ENCODE measurements around the gene CEP63. TPM values are rescaled to one million over a fixed set of nuclear protein-coding genes. Genes with fewer than 3 reads are reported as not detected.
"Not testable (repeated sequence)": the region's sequence is repeated elsewhere in the genome, so short reads cannot be mapped to it uniquely, and the experiment has no call there.

CEP63 gene
- total and polyA plus RNA-seq, 2 of the 8 experiments (the other 6 are each of a cell fraction or from before 2014, with no cell fraction given), result 5.3 to 18.2 TPM

- H2BK5ac ChIP-seq (ENCODE audit: low read depth, low read length); H2BK120ac ChIP-seq (replicated peaks; ENCODE audit: low read depth, low read length); H2AFZ ChIP-seq (ENCODE audit: low read length); H3K4me2 ChIP-seq (ENCODE audit: insufficient read depth in 1 of 2, low read depth in 2 of 2, low read length in 2 of 2); H3K79me2 ChIP-seq (ENCODE audit: control insufficient read depth in 1 of 2, insufficient read depth in 2 of 2, low read length in 2 of 2); H3K14ac ChIP-seq (ENCODE audit: insufficient read length); H3K23ac ChIP-seq (ENCODE audit: insufficient read length); POLR2A ChIA-PET (ENCODE audit: partially characterized antibody); H3K36me3 ChIP-seq (ENCODE audit: control insufficient read depth in 2 of 4, insufficient read depth in 4 of 4, low read length in 3 of 4); H2BK12ac ChIP-seq (ENCODE audit: low read depth, low read length); H3K4ac ChIP-seq (replicated peaks; ENCODE audit: insufficient read length, low read depth, low read length); H2BK20ac ChIP-seq (ENCODE audit: low read length); H3K4me3 ChIP-seq (ENCODE audit: extremely low read depth in 1 of 4, insufficient read depth in 2 of 4, low read depth in 3 of 4, low read length in 4 of 4); H4K8ac ChIP-seq (ENCODE audit: extremely low read depth, insufficient read depth, low read length); H4K5ac ChIP-seq (ENCODE audit: insufficient read length, low read depth, low read length); H3K27ac ChIP-seq (ENCODE audit: low read depth, low read length); H3K4me1 ChIP-seq (replicated peaks in 1 of 4; ENCODE audit: control insufficient read depth in 3 of 4, insufficient read depth in 4 of 4, low read length in 3 of 4); H4K91ac ChIP-seq (replicated peaks; ENCODE audit: insufficient read length, low read length); FAIRE-seq; H3K56ac ChIP-seq (replicated peaks; ENCODE audit: insufficient read length, low read depth, low read length); H3K9ac ChIP-seq (replicated peaks in 1 of 4; ENCODE audit: extremely low read depth in 1 of 4, low read depth in 3 of 4, low read length in 3 of 4); H3K27me3 ChIP-seq (replicated peaks in 1 of 4; ENCODE audit: control insufficient read depth in 3 of 4, extremely low read depth in 1 of 4, insufficient read depth in 3 of 4, low read length in 3 of 4); H3K79me1 ChIP-seq (ENCODE audit: low read depth, low read length); DNase-seq (ENCODE audit: low read depth in 1 of 2, low spot score in 2 of 2); H2BK15ac ChIP-seq (ENCODE audit: low read length); H2AK5ac ChIP-seq (ENCODE audit: low read depth, low read length); H3K9me3 ChIP-seq (ENCODE audit: insufficient read depth in 2 of 2, low read depth in 1 of 2, low read length in 1 of 2); H4K20me1 ChIP-seq (replicated peaks in 1 of 2; ENCODE audit: control insufficient read depth in 1 of 2, insufficient read depth in 2 of 2, low read length in 2 of 2); H3K23me2 ChIP-seq (ENCODE audit: low read depth, low read length); H3K18ac ChIP-seq (ENCODE audit: extremely low read depth, low read length): not testable (repeated sequence)
- CTCF ChIA-PET (ENCODE audit: partially characterized antibody), result interaction anchor here (1.5 kb wide), 1 partner anchor 160 kb away, joined by 7 read pairs; no protein-coding TSS in a partner anchor
- WGBS, 2 experiments (ENCODE audit: extremely low coverage in 1 of 2, insufficient coverage in 1 of 2, insufficient read length in 1 of 2, insufficient replicate concordance in 2 of 2, low coverage in 1 of 2, low lambda C conversion rate in 2 of 2, missing lambda C conversion rate in 1 of 2), result 86% methylated on average over 3 of the region's 3 CpGs; no CpG with 5 or more reads in 1 of the 2 experiments
Measured at GRCh38 chr3:134594986-134595385, 109.1 kb downstream of the CEP63 start.

All from H1 (cell line).